ENCODE results near the gene ABCC6. TPM values are rescaled to one million over a fixed set of nuclear protein-coding genes. Genes with fewer than 3 reads are reported as not detected.

The ABCC6 gene
- total RNA-seq, 1 experiment from 2014 or later, result 2.7 TPM

DNA sequence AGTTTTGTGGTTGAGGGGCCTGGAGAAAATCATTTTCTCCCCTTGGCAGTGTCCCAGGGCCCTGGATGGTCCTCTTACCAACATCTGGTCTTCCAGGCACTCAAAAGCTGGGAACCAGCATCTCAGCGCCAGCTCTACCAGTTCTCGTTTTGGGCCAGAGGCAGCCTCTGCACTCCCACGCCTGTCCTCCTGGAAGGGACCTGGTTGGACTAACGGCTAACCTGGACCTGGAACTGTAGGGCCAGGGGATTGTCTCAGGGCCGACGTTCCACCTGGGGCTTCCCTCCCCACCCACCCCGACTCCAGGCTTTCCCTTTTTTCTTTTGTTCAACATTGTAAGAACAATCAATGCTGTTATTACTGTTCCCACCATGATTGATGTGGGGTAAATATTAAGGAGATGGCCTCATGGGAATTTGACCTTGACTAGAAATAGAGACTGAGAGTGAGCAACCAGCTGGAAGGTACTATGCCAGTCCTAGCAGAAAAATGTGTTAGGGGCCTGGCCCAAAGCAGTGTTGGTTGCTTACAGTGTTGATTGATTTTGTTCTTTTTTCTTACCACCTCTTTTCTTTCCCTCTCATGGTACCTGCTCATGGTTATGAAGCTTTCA, 81.4 kb downstream of the ABCC6 start:
- BruUV-seq (replicated peaks), result no TSS peak
- RAD21 ChIA-PET (ENCODE audit: low non-redundant PET in 1 of 2, low total read pairs in 2 of 2, uncharacterized antibody in 2 of 2, unreplicated experiment in 2 of 2), result no interaction called here

GRCh38 chr16:16141141-16141540, 82.2 kb downstream of the ABCC6 start:
- H3K9ac ChIP-seq (ENCODE audit: low read length), result no peak overlapping the region
- ChIA-PET POLR2A (no interaction called here), RAD21 (ENCODE audit: low non-redundant PET in 1 of 2, low total read pairs in 2 of 2, uncharacterized antibody in 2 of 2, unreplicated experiment in 2 of 2) (no interaction called here), CTCF (no interaction called here)
- H2AFZ ChIP-seq (ENCODE audit: low read depth, low read length, poor library complexity, severe bottlenecking), result no peak overlapping the region
- H3K27me3 ChIP-seq (ENCODE audit: insufficient read depth, low read length), result no peaks in the 10 kb centered on the region
- H3K4me1 ChIP-seq (ENCODE audit: control insufficient read depth in 1 of 2, insufficient read depth in 2 of 2, low read length in 2 of 2), result peaks cover 0 to 8% of the 10 kb centered on the region in 2 experiments; a peak in 1 of 4 replicates
- H4K20me1 ChIP-seq (ENCODE audit: insufficient read depth), result no peaks in the 10 kb centered on the region
- H3K9me2 ChIP-seq (ENCODE audit: insufficient read depth), result no peaks in the 10 kb centered on the region
- no TSS peak for BruUV-seq (replicated peaks)
- H3K27ac ChIP-seq (ENCODE audit: low read depth, low read length), result no peak overlapping the region
- no peak overlapping the region for H3K4me3 ChIP-seq (replicated peaks in 1 of 2; ENCODE audit: low read depth in 1 of 2, low read length in 2 of 2)
- intact Hi-C loops (cut with micrococcal nuclease), result no loop called here
- no peak overlapping the region for H3K4me2 ChIP-seq (ENCODE audit: low read length)
- H3K36me3 ChIP-seq (ENCODE audit: control insufficient read depth in 1 of 2, insufficient read depth in 2 of 2, low read length in 2 of 2), result peaks cover 34 to 55% of the 10 kb centered on the region in 2 experiments
- DNase-seq (ENCODE audit: low read depth, low spot score) (no peak), ATAC-seq (no peak)
- H3K79me2 ChIP-seq (ENCODE audit: insufficient read depth, low read length), result no peaks in the 10 kb centered on the region; the same call in 1 of the 2 replicates
- no peaks in the 10 kb centered on the region for H3K9me3 ChIP-seq (ENCODE audit: control insufficient read depth in 1 of 2, insufficient read depth in 1 of 2, low read depth in 1 of 2, low read length in 2 of 2)
- TF ChIP-seq ZBTB33 (IDR thresholded peaks at IDR 0.05; ENCODE audit: extremely low read depth, insufficient replicate concordance, low read length) (no peak), MAX (IDR thresholded peaks at IDR 0.05) (no peak), EZH2 (IDR thresholded peaks at IDR 0.05) (no peak), ELF1 (IDR thresholded peaks at IDR 0.05; ENCODE audit: borderline replicate concordance, low read depth) (no peak), CBX3 (IDR thresholded peaks at IDR 0.05; ENCODE audit: low read depth) (no peak)
- TF ChIP-seq, protein P1, sequence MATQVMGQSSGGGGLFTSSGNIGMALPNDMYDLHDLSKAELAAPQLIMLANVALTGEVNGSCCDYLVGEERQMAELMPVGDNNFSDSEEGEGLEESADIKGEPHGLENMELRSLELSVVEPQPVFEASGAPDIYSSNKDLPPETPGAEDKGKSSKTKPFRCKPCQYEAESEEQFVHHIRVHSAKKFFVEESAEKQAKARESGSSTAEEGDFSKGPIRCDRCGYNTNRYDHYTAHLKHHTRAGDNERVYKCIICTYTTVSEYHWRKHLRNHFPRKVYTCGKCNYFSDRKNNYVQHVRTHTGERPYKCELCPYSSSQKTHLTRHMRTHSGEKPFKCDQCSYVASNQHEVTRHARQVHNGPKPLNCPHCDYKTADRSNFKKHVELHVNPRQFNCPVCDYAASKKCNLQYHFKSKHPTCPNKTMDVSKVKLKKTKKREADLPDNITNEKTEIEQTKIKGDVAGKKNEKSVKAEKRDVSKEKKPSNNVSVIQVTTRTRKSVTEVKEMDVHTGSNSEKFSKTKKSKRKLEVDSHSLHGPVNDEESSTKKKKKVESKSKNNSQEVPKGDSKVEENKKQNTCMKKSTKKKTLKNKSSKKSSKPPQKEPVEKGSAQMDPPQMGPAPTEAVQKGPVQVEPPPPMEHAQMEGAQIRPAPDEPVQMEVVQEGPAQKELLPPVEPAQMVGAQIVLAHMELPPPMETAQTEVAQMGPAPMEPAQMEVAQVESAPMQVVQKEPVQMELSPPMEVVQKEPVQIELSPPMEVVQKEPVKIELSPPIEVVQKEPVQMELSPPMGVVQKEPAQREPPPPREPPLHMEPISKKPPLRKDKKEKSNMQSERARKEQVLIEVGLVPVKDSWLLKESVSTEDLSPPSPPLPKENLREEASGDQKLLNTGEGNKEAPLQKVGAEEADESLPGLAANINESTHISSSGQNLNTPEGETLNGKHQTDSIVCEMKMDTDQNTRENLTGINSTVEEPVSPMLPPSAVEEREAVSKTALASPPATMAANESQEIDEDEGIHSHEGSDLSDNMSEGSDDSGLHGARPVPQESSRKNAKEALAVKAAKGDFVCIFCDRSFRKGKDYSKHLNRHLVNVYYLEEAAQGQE (IDR thresholded peaks at IDR 0.05; ENCODE audit: low read depth), result no peak

More for the DNA sequence above, 81.4 kb downstream of the ABCC6 start:
- ATAC-seq, result no peak
- TF ChIP-seq ZFX (IDR thresholded peaks at IDR 0.05), result no peak
- TF ChIP-seq FOSL1 (IDR thresholded peaks at IDR 0.05; ENCODE audit: low read depth), result no peak
- TF ChIP-seq SIN3A (IDR thresholded peaks at IDR 0.05; ENCODE audit: low read depth), result no peak
- no peak for TF ChIP-seq EZH2 (IDR thresholded peaks at IDR 0.05)
- TF ChIP-seq ZBTB33 (IDR thresholded peaks at IDR 0.05; ENCODE audit: extremely low read depth, insufficient replicate concordance, low read length), result no peak
- Histone ChIP-seq H3K27me3 (ENCODE audit: insufficient read depth, low read length) (no peaks in the 10 kb centered on the region), H3K27ac (ENCODE audit: low read depth, low read length) (no peak overlapping the region), H2AFZ (ENCODE audit: low read depth, low read length, poor library complexity, severe bottlenecking) (no peak overlapping the region), H3K4me1 (ENCODE audit: control insufficient read depth in 1 of 2, insufficient read depth in 2 of 2, low read length in 2 of 2) (peaks cover 0 to 8% of the 10 kb centered on the region in 2 experiments; a peak in 1 of 4 replicates), H3K4me2 (ENCODE audit: low read length) (no peak overlapping the region), H3K9me2 (ENCODE audit: insufficient read depth) (no peaks in the 10 kb centered on the region), H3K36me3 (ENCODE audit: control insufficient read depth in 1 of 2, insufficient read depth in 2 of 2, low read length in 2 of 2) (peaks cover 28 to 47% of the 10 kb centered on the region in 2 experiments), H3K9ac (ENCODE audit: low read length) (no peak overlapping the region), H3K4me3 (replicated peaks in 1 of 2; ENCODE audit: low read depth in 1 of 2, low read length in 2 of 2) (no peak overlapping the region), H4K20me1 (ENCODE audit: insufficient read depth) (no peaks in the 10 kb centered on the region), H3K9me3 (ENCODE audit: control insufficient read depth in 1 of 2, insufficient read depth in 1 of 2, low read depth in 1 of 2, low read length in 2 of 2) (no peaks in the 10 kb centered on the region), H3K79me2 (ENCODE audit: insufficient read depth, low read length) (no peaks in the 10 kb centered on the region; the same call in 1 of the 2 replicates)
- DNase-seq (ENCODE audit: low read depth, low spot score), result no peak
- ChIA-PET POLR2A (no interaction called here), CTCF (no interaction called here)
- intact Hi-C loops (cut with micrococcal nuclease), result no loop called here

Data from HCT116 (cell line).